K562 (cell line): ENCODE data around the gene TMA7B. TPM values are rescaled to one million over a fixed set of nuclear protein-coding genes. Genes with fewer than 3 reads are reported as not detected.

Experiments used
- CBX8 ChIP-seq: fragments of 200-600 bp; sonication (generic); IDR thresholded peaks from 2 replicates; pipeline ENCODE4 v1.6.1; 2012; ENCODE audit warnings: borderline replicate concordance, mixed run types, low read depth, mild to moderate bottlenecking, moderate library complexity, mixed read lengths, low read length, control low read depth, inconsistent platforms; ENCODE audit not compliant: poor library complexity, severe bottlenecking; ENCODE audit errors: extremely low read depth
- CREB5 ChIP-seq: fragments of 250-450 bp; sonication (Bioruptor Pico); IDR thresholded peaks from 2 replicates; pipeline ENCODE4 v1.5.0; 2020; ENCODE audit warnings: mild to moderate bottlenecking
- DEAF1 ChIP-seq: fragments of 450-650 bp; formaldehyde crosslinking; IDR thresholded peaks from 2 replicates; pipeline ENCODE4 v1.4.0; 2020; ENCODE audit warnings: mild to moderate bottlenecking, moderate library complexity
- GTF2A2 ChIP-seq: IDR thresholded peaks from 2 replicates; pipeline ENCODE4 v1.6.1; 2016; ENCODE audit warnings: mild to moderate bottlenecking, missing genetic modification characterization, missing compliant biosample characterization
- HNRNPL ChIP-seq: fragments of 200-400 bp; formaldehyde crosslinking; IDR thresholded peaks from 2 replicates; pipeline ENCODE4 v1.6.1; 2017; ENCODE audit warnings: low read depth, mild to moderate bottlenecking, low read length
- NRF1 ChIP-seq, 2 experiments: fragments of 450-650 bp; IDR thresholded peaks in 1 of 2; conservative IDR thresholded peaks in 1 of 2; 2 replicates each; pipeline ENCODE4 v1.6.1; 2014; ENCODE audit warnings: mild to moderate bottlenecking in 2 of 2
- YY1 ChIP-seq, 3 experiments: IDR thresholded peaks; 2 replicates each; pipeline ENCODE4 v1.6.1; 2011; ENCODE audit warnings: low read length in 2 of 3, mild to moderate bottlenecking in 2 of 3, moderate library complexity in 2 of 3, borderline replicate concordance in 1 of 3, control low read depth in 1 of 3, low read depth in 1 of 3; ENCODE audit not compliant: insufficient read depth in 3 of 3, insufficient replicate concordance in 2 of 3, control insufficient read depth in 1 of 3, insufficient read length in 1 of 3; ENCODE audit errors: extremely low read depth in 1 of 3
- ZFX ChIP-seq: sonication (generic); formaldehyde crosslinking; IDR thresholded peaks from 2 replicates; pipeline ENCODE4 v1.8.0; 2022; ENCODE audit warnings: mild to moderate bottlenecking, missing genetic modification reagents, moderate library complexity
- ZNF282 ChIP-seq: sonication (generic); formaldehyde crosslinking; IDR thresholded peaks from 2 replicates; pipeline ENCODE4 v1.8.1; 2023; ENCODE audit warnings: missing genetic modification reagents
- ZNF311 ChIP-seq: fragments of 250-450 bp; sonication (Bioruptor Pico); IDR thresholded peaks from 2 replicates; pipeline ENCODE4 v1.4.0; 2020; ENCODE audit warnings: mild to moderate bottlenecking, moderate library complexity
- ZNF384 ChIP-seq: IDR thresholded peaks from 2 replicates; pipeline ENCODE4 v1.6.1; 2012; ENCODE audit warnings: low read depth, low read length, improper control_type of control experiment
- polyA plus RNA-seq, 8 experiments: library from polyadenylated mRNA; depleted of rRNA in 4 of 8; stranded (reverse) in 5 of 8; unstranded in 3 of 8; fragments of >200 nt; fragmentation: Nextera tagmentation in 2 of 8; fragmentation: Illumina TruSeq in 1 of 8; extraction: Ambion mirVana in 2 of 8; extraction: Trizol in 1 of 8; gene quantifications; 2 replicates each; pipeline versions ENCODE4 v1.2.1 to v1.2.3, GENCODE V29; 2011 to 2014; ENCODE audit warnings: inconsistent platforms in 1 of 8, missing spikeins in 1 of 8
- total RNA-seq, 7 experiments: library from RNA; depleted of rRNA in 6 of 7; stranded (reverse); fragments of >200 nt in 6 of 7; fragmentation: Illumina TruSeq in 2 of 7; extraction: Trizol in 2 of 7; gene quantifications; 2 replicates each; pipeline versions ENCODE4 v1.2.1 to v1.2.3, GENCODE V29; 2011 to 2021; ENCODE audit warnings: low replicate concordance in 1 of 7
- TF ChIP-seq, protein P1 (sequence below), 2 experiments: fragments of 450-650 bp; conservative IDR thresholded peaks; 2 replicates each; pipeline ENCODE4 v1.6.1; 2017; ENCODE audit warnings: mild to moderate bottlenecking in 2 of 2, moderate library complexity in 2 of 2
- TF ChIP-seq, protein P2 (sequence below): fragments of 450-650 bp; IDR thresholded peaks from 2 replicates; pipeline ENCODE4 v1.6.1; 2016; ENCODE audit warnings: low read depth

Gene TMA7B
- total and polyA plus RNA-seq, 9 of the 15 experiments (the other 6 are each of a cell fraction or from before 2014, with no cell fraction given) = 5.6 to 14.2 (median 11.8) TPM

DNA sequence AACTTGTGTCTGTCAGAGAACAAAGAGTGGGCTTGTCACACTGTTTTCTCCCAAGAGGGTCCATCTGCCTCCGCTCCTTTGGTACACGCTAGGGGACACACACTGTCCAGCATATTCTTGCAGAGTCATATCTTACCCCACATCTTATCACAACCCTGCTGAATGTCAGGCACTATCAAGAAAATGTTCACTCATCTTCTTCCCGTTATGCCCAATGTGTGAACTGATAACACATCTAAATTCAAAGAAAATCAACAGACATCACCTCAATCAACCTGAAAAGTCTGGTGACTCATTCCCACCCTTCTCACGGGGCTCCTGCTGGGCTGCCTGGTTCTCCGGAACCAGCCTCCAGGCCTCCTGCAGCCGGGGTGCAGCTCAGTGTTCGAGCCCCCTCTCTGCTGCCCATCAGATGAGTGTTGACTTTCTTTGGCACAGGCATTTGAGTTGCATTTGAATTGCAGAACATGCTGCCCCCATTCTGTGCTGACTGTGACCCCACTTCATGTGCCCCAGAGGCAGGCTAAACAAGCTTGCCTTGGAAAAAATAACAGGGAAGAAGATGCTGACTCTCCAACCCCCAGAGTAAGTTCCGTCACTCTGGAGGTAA, 40.0 kb upstream of the TMA7B start (continued):
- TF ChIP-seq CBX8 (no peak), ZNF282 (no peak), GTF2A2 (tag) (no peak), ZFX (CRISPR knock-in tag) (no peak), HNRNPL (no peak), NRF1 (conservative IDR thresholded peaks at IDR 0.05 in 1 of 2, IDR thresholded peaks at IDR 0.05 in 1 of 2) (no peak), ZNF384 (no peak), ZNF311 (CRISPR knock-in tag) (no peak), CREB5 (no peak), DEAF1 (no peak), YY1 (IDR thresholded peaks at IDR 0.05; ENCODE audit: borderline replicate concordance in 1 of 3, control insufficient read depth in 1 of 3, extremely low read depth in 1 of 3, insufficient read depth in 3 of 3, insufficient read length in 1 of 3, insufficient replicate concordance in 2 of 3, low read depth in 1 of 3, low read length in 2 of 3) (no peak)
- TF ChIP-seq, protein P1, sequence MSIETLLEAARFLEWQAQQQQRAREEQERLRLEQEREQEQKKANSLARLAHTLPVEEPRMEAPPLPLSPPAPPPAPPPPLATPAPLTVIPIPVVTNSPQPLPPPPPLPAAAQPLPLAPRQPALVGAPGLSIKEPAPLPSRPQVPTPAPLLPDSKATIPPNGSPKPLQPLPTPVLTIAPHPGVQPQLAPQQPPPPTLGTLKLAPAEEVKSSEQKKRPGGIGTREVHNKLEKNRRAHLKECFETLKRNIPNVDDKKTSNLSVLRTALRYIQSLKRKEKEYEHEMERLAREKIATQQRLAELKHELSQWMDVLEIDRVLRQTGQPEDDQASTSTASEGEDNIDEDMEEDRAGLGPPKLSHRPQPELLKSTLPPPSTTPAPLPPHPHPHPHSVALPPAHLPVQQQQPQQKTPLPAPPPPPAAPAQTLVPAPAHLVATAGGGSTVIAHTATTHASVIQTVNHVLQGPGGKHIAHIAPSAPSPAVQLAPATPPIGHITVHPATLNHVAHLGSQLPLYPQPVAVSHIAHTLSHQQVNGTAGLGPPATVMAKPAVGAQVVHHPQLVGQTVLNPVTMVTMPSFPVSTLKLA (conservative IDR thresholded peaks at IDR 0.05) = no peak; a peak in 1 of 4 replicates
- TF ChIP-seq, protein P2, sequence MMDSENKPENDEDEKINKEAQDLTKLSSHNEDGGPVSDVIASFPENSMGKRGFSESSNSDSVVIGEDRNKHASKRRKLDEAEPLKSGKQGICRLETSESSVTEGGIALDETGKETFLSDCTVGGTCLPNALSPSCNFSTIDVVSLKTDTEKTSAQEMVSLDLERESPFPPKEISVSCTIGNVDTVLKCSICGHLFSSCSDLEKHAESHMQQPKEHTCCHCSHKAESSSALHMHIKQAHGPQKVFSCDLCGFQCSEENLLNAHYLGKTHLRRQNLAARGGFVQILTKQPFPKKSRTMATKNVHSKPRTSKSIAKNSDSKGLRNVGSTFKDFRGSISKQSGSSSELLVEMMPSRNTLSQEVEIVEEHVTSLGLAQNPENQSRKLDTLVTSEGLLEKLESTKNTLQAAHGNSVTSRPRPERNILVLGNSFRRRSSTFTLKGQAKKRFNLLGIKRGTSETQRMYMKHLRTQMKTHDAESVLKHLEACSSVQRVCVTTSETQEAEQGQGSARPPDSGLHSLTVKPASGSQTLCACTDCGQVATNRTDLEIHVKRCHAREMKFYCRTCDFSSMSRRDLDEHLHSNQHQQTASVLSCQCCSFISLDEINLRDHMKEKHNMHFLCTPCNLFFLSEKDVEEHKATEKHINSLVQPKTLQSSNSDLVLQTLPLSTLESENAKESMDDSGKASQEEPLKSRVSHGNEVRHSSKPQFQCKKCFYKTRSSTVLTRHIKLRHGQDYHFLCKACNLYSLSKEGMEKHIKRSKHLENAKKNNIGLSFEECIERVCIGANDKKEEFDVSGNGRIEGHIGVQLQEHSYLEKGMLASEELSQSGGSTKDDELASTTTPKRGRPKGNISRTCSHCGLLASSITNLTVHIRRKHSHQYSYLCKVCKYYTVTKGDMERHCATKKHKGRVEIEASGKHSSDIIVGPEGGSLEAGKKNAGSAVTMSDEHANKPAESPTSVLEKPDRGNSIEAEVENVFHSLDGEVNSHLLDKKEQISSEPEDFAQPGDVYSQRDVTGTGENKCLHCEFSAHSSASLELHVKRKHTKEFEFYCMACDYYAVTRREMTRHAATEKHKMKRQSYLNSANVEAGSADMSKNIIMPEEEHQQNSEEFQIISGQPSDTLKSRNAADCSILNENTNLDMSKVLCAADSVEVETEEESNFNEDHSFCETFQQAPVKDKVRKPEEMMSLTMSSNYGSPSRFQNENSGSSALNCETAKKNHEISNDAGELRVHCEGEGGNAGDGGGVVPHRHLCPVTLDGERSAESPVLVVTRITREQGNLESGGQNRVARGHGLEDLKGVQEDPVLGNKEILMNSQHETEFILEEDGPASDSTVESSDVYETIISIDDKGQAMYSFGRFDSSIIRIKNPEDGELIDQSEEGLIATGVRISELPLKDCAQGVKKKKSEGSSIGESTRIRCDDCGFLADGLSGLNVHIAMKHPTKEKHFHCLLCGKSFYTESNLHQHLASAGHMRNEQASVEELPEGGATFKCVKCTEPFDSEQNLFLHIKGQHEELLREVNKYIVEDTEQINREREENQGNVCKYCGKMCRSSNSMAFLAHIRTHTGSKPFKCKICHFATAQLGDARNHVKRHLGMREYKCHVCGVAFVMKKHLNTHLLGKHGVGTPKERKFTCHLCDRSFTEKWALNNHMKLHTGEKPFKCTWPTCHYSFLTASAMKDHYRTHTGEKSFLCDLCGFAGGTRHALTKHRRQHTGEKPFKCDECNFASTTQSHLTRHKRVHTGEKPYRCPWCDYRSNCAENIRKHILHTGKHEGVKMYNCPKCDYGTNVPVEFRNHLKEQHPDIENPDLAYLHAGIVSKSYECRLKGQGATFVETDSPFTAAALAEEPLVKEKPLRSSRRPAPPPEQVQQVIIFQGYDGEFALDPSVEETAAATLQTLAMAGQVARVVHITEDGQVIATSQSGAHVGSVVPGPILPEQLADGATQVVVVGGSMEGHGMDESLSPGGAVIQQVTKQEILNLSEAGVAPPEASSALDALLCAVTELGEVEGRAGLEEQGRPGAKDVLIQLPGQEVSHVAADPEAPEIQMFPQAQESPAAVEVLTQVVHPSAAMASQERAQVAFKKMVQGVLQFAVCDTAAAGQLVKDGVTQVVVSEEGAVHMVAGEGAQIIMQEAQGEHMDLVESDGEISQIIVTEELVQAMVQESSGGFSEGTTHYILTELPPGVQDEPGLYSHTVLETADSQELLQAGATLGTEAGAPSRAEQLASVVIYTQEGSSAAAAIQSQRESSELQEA = no peak
